ENCODE data around the gene FAAH.

The FAAH gene

GRCh38 chr1:46448109-46448911, 54.2 kb downstream of the FAAH start:
- DNase-seq (ENCODE audit: insufficient read length, low spot score) (no peak), FAIRE-seq (no peak)

- DNase-seq (ENCODE audit: insufficient read length, low spot score) (no peak), FAIRE-seq (no peak)
These were observed 55.4 kb downstream of the FAAH start for GRCh38 chr1:46449223-46450159.

- DNase-seq (ENCODE audit: insufficient read length, low spot score) (no peak), FAIRE-seq (no peak)
These were observed 56.0 kb downstream of the FAAH start for GRCh38 chr1:46450160-46450517.

GRCh38 chr1:46451948-46452930, 58.1 kb downstream of the FAAH start:
- no peak for DNase-seq (ENCODE audit: insufficient read length, low spot score)
- no peak for FAIRE-seq

GRCh38 chr1:46452931-46453325, 58.8 kb downstream of the FAAH start:
- DNase-seq (ENCODE audit: insufficient read length, low spot score) (no peak), FAIRE-seq (no peak)

- FAIRE-seq (no peak), DNase-seq (ENCODE audit: insufficient read length, low spot score) (no peak)
These were observed 59.3 kb downstream of the FAAH start for GRCh38 chr1:46453449-46453848.

GRCh38 chr1:46455951-46456350, 61.8 kb downstream of the FAAH start:
- DNase-seq (ENCODE audit: insufficient read length, low spot score) (no peak), FAIRE-seq (no peak)

GRCh38 chr1:46456411-46456963, 62.4 kb downstream of the FAAH start:
- no peak for DNase-seq (ENCODE audit: insufficient read length, low spot score)
- FAIRE-seq: no peak

- FAIRE-seq (no peak), DNase-seq (ENCODE audit: insufficient read length, low spot score) (no peak)
These were observed 63.1 kb downstream of the FAAH start for GRCh38 chr1:46457178-46457577.

- FAIRE-seq (no peak), DNase-seq (ENCODE audit: insufficient read length, low spot score) (no peak)
These were observed 64.1 kb downstream of the FAAH start for GRCh38 chr1:46458190-46458589.

GRCh38 chr1:46458846-46459245, 64.7 kb downstream of the FAAH start:
- no peak for DNase-seq (ENCODE audit: insufficient read length, low spot score)
- no peak for FAIRE-seq

- DNase-seq (ENCODE audit: insufficient read length, low spot score): no peak
- FAIRE-seq: no peak
These were observed 65.2 kb downstream of the FAAH start for GRCh38 chr1:46459315-46459714.

GRCh38 chr1:46461017-46461808, 67.1 kb downstream of the FAAH start:
- FAIRE-seq: no peak

GRCh38 chr1:46461809-46462448, 67.8 kb downstream of the FAAH start:
- FAIRE-seq: no peak
- no peak for DNase-seq (ENCODE audit: insufficient read length, low spot score)

More at GRCh38 chr1:46461017-46461808, 67.1 kb downstream of the FAAH start:
- no peak for DNase-seq (ENCODE audit: insufficient read length, low spot score)
